ENCODE measurements around the gene VIL1. TPM values are rescaled to one million over a fixed set of nuclear protein-coding genes. Genes with fewer than 3 reads are reported as not detected.

VIL1 gene
- total and polyA plus RNA-seq, 2 of the 13 experiments (the other 11 are each of a cell fraction or from before 2014, with no cell fraction given), result 287 to 301 TPM

- TF ChIP-seq, protein P1, sequence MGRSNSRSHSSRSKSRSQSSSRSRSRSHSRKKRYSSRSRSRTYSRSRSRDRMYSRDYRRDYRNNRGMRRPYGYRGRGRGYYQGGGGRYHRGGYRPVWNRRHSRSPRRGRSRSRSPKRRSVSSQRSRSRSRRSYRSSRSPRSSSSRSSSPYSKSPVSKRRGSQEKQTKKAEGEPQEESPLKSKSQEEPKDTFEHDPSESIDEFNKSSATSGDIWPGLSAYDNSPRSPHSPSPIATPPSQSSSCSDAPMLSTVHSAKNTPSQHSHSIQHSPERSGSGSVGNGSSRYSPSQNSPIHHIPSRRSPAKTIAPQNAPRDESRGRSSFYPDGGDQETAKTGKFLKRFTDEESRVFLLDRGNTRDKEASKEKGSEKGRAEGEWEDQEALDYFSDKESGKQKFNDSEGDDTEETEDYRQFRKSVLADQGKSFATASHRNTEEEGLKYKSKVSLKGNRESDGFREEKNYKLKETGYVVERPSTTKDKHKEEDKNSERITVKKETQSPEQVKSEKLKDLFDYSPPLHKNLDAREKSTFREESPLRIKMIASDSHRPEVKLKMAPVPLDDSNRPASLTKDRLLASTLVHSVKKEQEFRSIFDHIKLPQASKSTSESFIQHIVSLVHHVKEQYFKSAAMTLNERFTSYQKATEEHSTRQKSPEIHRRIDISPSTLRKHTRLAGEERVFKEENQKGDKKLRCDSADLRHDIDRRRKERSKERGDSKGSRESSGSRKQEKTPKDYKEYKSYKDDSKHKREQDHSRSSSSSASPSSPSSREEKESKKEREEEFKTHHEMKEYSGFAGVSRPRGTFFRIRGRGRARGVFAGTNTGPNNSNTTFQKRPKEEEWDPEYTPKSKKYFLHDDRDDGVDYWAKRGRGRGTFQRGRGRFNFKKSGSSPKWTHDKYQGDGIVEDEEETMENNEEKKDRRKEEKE (IDR thresholded peaks at IDR 0.05), result no peak
- TF ChIP-seq ZNF639 (CRISPR knock-in tag; conservative IDR thresholded peaks at IDR 0.05) (peak; percentile 94), ZNF251 (CRISPR knock-in tag; IDR thresholded peaks at IDR 0.05) (no peak), ZEB1 (IDR thresholded peaks at IDR 0.05; ENCODE audit: insufficient replicate concordance, low read depth) (no peak), MTERF4 (CRISPR knock-in tag; IDR thresholded peaks at IDR 0.05) (peak; percentile 96), ASH2L (IDR thresholded peaks at IDR 0.05; ENCODE audit: insufficient read length, low read depth, low read length) (peak; percentile 96), HDAC6 (IDR thresholded peaks at IDR 0.05; ENCODE audit: low read depth, low read length) (no peak), ZNF280D (CRISPR knock-in tag; IDR thresholded peaks at IDR 0.05) (peak; percentile 97), CCAR2 (optimal IDR thresholded peaks at IDR 0.05; ENCODE audit: low read depth, low read length) (no peak), GATA4 (IDR thresholded peaks at IDR 0.05; ENCODE audit: borderline replicate concordance, low read depth) (no peak), CBX2 (IDR thresholded peaks at IDR 0.05; ENCODE audit: low read depth, low read length) (no peak), CBX2 (CRISPR knock-in tag; IDR thresholded peaks at IDR 0.05; ENCODE audit: low read depth) (peak; percentile 88; the same call in 1 of the 2 replicates), ZNF136 (CRISPR knock-in tag; IDR thresholded peaks at IDR 0.05; ENCODE audit: low read depth) (peak; percentile 93)
- TF ChIP-seq, protein P2, sequence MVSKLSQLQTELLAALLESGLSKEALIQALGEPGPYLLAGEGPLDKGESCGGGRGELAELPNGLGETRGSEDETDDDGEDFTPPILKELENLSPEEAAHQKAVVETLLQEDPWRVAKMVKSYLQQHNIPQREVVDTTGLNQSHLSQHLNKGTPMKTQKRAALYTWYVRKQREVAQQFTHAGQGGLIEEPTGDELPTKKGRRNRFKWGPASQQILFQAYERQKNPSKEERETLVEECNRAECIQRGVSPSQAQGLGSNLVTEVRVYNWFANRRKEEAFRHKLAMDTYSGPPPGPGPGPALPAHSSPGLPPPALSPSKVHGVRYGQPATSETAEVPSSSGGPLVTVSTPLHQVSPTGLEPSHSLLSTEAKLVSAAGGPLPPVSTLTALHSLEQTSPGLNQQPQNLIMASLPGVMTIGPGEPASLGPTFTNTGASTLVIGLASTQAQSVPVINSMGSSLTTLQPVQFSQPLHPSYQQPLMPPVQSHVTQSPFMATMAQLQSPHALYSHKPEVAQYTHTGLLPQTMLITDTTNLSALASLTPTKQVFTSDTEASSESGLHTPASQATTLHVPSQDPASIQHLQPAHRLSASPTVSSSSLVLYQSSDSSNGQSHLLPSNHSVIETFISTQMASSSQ (IDR thresholded peaks at IDR 0.05; ENCODE audit: low read depth), result no peak
- TF ChIP-seq, protein P2 (CRISPR knock-in tag; IDR thresholded peaks at IDR 0.05; ENCODE audit: borderline replicate concordance), result peak; percentile 93; the same call in 1 of the 2 replicates
Measured at GRCh38 chr2:218395826-218396687, 22.9 kb upstream of the VIL1 start (continued).

All from HepG2 (cell line).